HEK293 (cell line): Measurements from ENCODE around the gene ANKRD11.

Experiments
- CTCF ChIA-PET: fragments of 350-600 bp; formaldehyde crosslinking; extraction: SDS; loops from one replicate; lab custom pipeline; 2021; ENCODE audit warnings: antibody characterized with exemption; lab: Yijun Ruan, JAX
- POLR2A ChIA-PET: fragments of 300-600 bp; formaldehyde crosslinking; extraction: SDS; loops from one replicate; lab custom pipeline; 2020; ENCODE audit warnings: antibody characterized with exemption, inconsistent platforms; lab: Yijun Ruan, JAX
- H3K27ac ChIP-seq: fragments of 200-500 bp; sonication (Bioruptor generic); 2 replicates; pipeline ENCODE4 v1.5.1; 2014; ENCODE audit warnings: low read depth, low read length, control low read depth, inconsistent platforms; ENCODE audit errors: extremely low read depth
- H3K36me3 ChIP-seq, 2 experiments: fragments of 200-500 bp in 1 of 2; sonication (Bioruptor generic) in 1 of 2; 1 replicate in 1 of 2; 2 replicates in 1 of 2; pipeline ENCODE4 v1.5.1; 2014 to 2017; ENCODE audit warnings: inconsistent platforms in 2 of 2, low read length in 2 of 2; ENCODE audit not compliant: control insufficient read depth in 2 of 2, insufficient read depth in 1 of 2
- H3K4me1 ChIP-seq: fragments of 200-500 bp; sonication (Bioruptor generic); 2 replicates; pipeline ENCODE4 v1.5.1; 2014; ENCODE audit warnings: mild to moderate bottlenecking, low read length, inconsistent platforms; ENCODE audit not compliant: control insufficient read depth, insufficient read depth
- H3K4me3 ChIP-seq: 2 replicates; pipeline ENCODE4 v1.5.1; 2011; ENCODE audit warnings: low read depth, mild to moderate bottlenecking, control low read depth, low read length, moderate library complexity
- H3K9me3 ChIP-seq: fragments of 200-500 bp; sonication (Bioruptor generic); 2 replicates; pipeline ENCODE4 v1.5.1; 2014; ENCODE audit warnings: low read depth, low read length, inconsistent platforms; ENCODE audit not compliant: control insufficient read depth, insufficient read depth
- BCL11B ChIP-seq: fragments of 450-650 bp; formaldehyde crosslinking; IDR thresholded peaks from 2 replicates; pipeline ENCODE4 v1.5.1; 2016; ENCODE audit warnings: low read depth, missing biosample characterization, missing genetic modification characterization
- GLIS1 ChIP-seq: fragments of 450-650 bp; formaldehyde crosslinking; IDR thresholded peaks from 2 replicates; pipeline ENCODE4 v1.5.1; 2016; ENCODE audit warnings: missing biosample characterization, missing genetic modification characterization
- IKZF3 ChIP-seq: fragments of 450-650 bp; IDR thresholded peaks from 2 replicates; pipeline ENCODE4 v1.5.0; 2018; ENCODE audit warnings: missing biosample characterization, mild to moderate bottlenecking, missing genetic modification characterization, moderate library complexity
- MEIS1 ChIP-seq: sonication (generic); formaldehyde crosslinking; IDR thresholded peaks from 2 replicates; pipeline ENCODE4 v1.8.1; 2022; ENCODE audit warnings: missing genetic modification reagents, mild to moderate bottlenecking, borderline replicate concordance
- OVOL3 ChIP-seq: fragments of 450-650 bp; formaldehyde crosslinking; IDR thresholded peaks from 2 replicates; pipeline ENCODE4 v1.5.1; 2016; ENCODE audit warnings: missing biosample characterization, missing genetic modification characterization
- PRDM4 ChIP-seq: fragments of 450-650 bp; formaldehyde crosslinking; IDR thresholded peaks from 2 replicates; pipeline ENCODE4 v1.5.1; 2017; ENCODE audit warnings: missing biosample characterization, missing genetic modification characterization
- SCRT1 ChIP-seq: fragments of 450-650 bp; formaldehyde crosslinking; IDR thresholded peaks from 2 replicates; pipeline ENCODE4 v1.5.1; 2016; ENCODE audit warnings: missing biosample characterization, missing genetic modification characterization, borderline replicate concordance
- WT1 ChIP-seq: fragments of 450-650 bp; formaldehyde crosslinking; IDR thresholded peaks from 2 replicates; pipeline ENCODE4 v1.5.1; 2016; ENCODE audit warnings: missing biosample characterization, missing genetic modification characterization
- ZBTB11 ChIP-seq: fragments of 450-650 bp; formaldehyde crosslinking; conservative IDR thresholded peaks from 2 replicates; pipeline ENCODE4 v1.5.1; 2016; ENCODE audit warnings: low read depth, missing biosample characterization, missing genetic modification characterization
- ZNF114 ChIP-seq: fragments of 450-650 bp; formaldehyde crosslinking; IDR thresholded peaks from 2 replicates; pipeline ENCODE4 v1.5.0; 2017; ENCODE audit warnings: missing biosample characterization, missing genetic modification characterization
- ZNF174 ChIP-seq: fragments of 450-650 bp; formaldehyde crosslinking; IDR thresholded peaks from 2 replicates; pipeline ENCODE4 v1.5.0; 2017; ENCODE audit warnings: missing biosample characterization, mild to moderate bottlenecking, missing genetic modification characterization
- ZNF18 ChIP-seq: fragments of 450-650 bp; formaldehyde crosslinking; IDR thresholded peaks from 2 replicates; pipeline ENCODE4 v1.5.1; 2016; ENCODE audit warnings: missing biosample characterization, missing genetic modification characterization
- ZNF2 ChIP-seq: fragments of 450-650 bp; formaldehyde crosslinking; IDR thresholded peaks from 2 replicates; pipeline ENCODE4 v1.5.1; 2016; ENCODE audit warnings: missing biosample characterization, missing genetic modification characterization
- ZNF239 ChIP-seq: fragments of 450-650 bp; formaldehyde crosslinking; IDR thresholded peaks from 2 replicates; pipeline ENCODE4 v1.5.1; 2016; ENCODE audit warnings: missing biosample characterization, missing genetic modification characterization
- ZNF26 ChIP-seq: fragments of 450-650 bp; formaldehyde crosslinking; IDR thresholded peaks from 2 replicates; pipeline ENCODE4 v1.5.1; 2016; ENCODE audit warnings: missing biosample characterization, missing genetic modification characterization
- ZNF350 ChIP-seq: fragments of 450-650 bp; formaldehyde crosslinking; IDR thresholded peaks from 2 replicates; pipeline ENCODE4 v1.5.0; 2017; ENCODE audit warnings: missing biosample characterization, mild to moderate bottlenecking, missing genetic modification characterization
- ZNF398 ChIP-seq: fragments of 450-650 bp; formaldehyde crosslinking; IDR thresholded peaks from 2 replicates; pipeline ENCODE4 v1.5.1; 2017; ENCODE audit warnings: missing biosample characterization, missing genetic modification characterization
- ZNF426 ChIP-seq: fragments of 450-650 bp; formaldehyde crosslinking; IDR thresholded peaks from 2 replicates; pipeline ENCODE4 v1.5.1; 2017; ENCODE audit warnings: missing biosample characterization, missing genetic modification characterization, mild to moderate bottlenecking, inconsistent platforms, moderate library complexity
- ZNF561 ChIP-seq: fragments of 450-650 bp; IDR thresholded peaks from 2 replicates; pipeline ENCODE4 v1.5.1; 2018; ENCODE audit warnings: missing biosample characterization, missing genetic modification characterization, borderline replicate concordance
- ZNF660 ChIP-seq: fragments of 450-650 bp; IDR thresholded peaks from 2 replicates; pipeline ENCODE4 v1.5.1; 2018; ENCODE audit warnings: missing biosample characterization, mild to moderate bottlenecking, missing genetic modification characterization
- ZNF664 ChIP-seq: fragments of 450-650 bp; formaldehyde crosslinking; IDR thresholded peaks from 2 replicates; pipeline ENCODE4 v1.5.1; 2016; ENCODE audit warnings: missing biosample characterization, missing genetic modification characterization
- ZNF785 ChIP-seq: fragments of 450-650 bp; formaldehyde crosslinking; IDR thresholded peaks from 2 replicates; pipeline ENCODE4 v1.5.1; 2016; ENCODE audit warnings: missing biosample characterization, missing genetic modification characterization
- ZSCAN18 ChIP-seq: fragments of 450-650 bp; formaldehyde crosslinking; IDR thresholded peaks from 2 replicates; pipeline ENCODE4 v1.5.1; 2016; ENCODE audit warnings: missing biosample characterization, missing genetic modification characterization
- ZXDB ChIP-seq: fragments of 450-650 bp; formaldehyde crosslinking; IDR thresholded peaks from 2 replicates; pipeline ENCODE4 v1.5.1; 2016; ENCODE audit warnings: missing biosample characterization, missing genetic modification characterization

ANKRD11 gene

GRCh38 chr16:89297156-89297874 lies 193.0 kb downstream of the ANKRD11 start (continued):
- TF ChIP-seq ZNF26 (tag by site-specific recombination) (no peak), IKZF3 (no peak), ZNF561 (tag by site-specific recombination) (no peak), MEIS1 (no peak), ZNF660 (tag by site-specific recombination) (no peak), ZNF2 (tag by site-specific recombination) (no peak), ZNF18 (tag by site-specific recombination) (no peak)

- ChIA-PET POLR2A (interaction anchor here (0.6 kb wide), 1 partner anchor 97 kb away, joined by 3 read pairs; no protein-coding TSS in a partner anchor), CTCF (no interaction called here)
These were observed 194.4 kb downstream of the ANKRD11 start for GRCh38 chr16:89295915-89296314.

More at GRCh38 chr16:89295915-89296314, 194.4 kb downstream of the ANKRD11 start:
- TF ChIP-seq GLIS1 (no peak), ZNF350 (tag by site-specific recombination) (no peak), ZNF426 (tag by site-specific recombination) (no peak), ZNF785 (tag by site-specific recombination) (no peak), ZNF114 (tag by site-specific recombination) (no peak), ZNF398 (tag by site-specific recombination) (no peak), ZXDB (no peak), ZNF664 (tag by site-specific recombination) (no peak), ZSCAN18 (no peak), ZBTB11 (tag by site-specific recombination) (no peak), PRDM4 (tag by site-specific recombination) (no peak), WT1 (tag by site-specific recombination) (no peak), BCL11B (tag by site-specific recombination) (no peak), ZNF174 (tag by site-specific recombination) (no peak), OVOL3 (no peak), MEIS1 (no peak), ZNF239 (tag by site-specific recombination) (no peak), SCRT1 (tag by site-specific recombination) (no peak)
- Histone ChIP-seq H3K36me3 (peaks cover 0 to 39% of the 10 kb centered on the region in 2 experiments; a peak in 1 of 3 replicates), H3K9me3 (no peaks in the 10 kb centered on the region), H3K4me1 (no peaks in the 10 kb centered on the region), H3K4me3 (no peak overlapping the region), H3K27ac (no peak overlapping the region)
